ENCODE measurements around the gene ACSF3.

The ACSF3 gene

DNA sequence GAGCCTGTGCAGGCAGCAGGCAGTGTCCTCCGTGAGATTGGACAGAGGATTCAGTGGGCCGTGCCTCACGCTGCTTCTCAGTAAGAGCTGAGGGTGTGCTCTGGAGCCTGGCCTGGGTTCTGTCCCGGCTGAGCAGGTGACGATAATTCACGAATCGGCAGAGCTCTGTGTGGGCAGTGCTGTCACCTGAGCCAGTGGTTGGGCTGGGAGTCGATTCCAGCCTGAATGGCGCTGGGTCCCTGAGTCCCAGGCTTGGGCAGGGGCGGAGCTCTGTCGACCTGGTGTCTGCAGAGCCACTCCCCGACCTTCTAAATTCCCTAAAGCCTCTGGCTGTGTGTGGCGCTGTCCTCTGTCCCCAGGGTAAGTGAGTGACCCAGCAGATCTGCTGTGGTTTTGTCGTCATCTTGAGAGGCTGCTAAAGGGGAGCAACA, 8.4 kb downstream of the ACSF3 start:
- no peak for DNase-seq
- in situ Hi-C loops (cut with HindIII; ENCODE audit: low pct_ligation_motif_present, low pct_unique_long_range_greater_than_20kb, low sequenced_read_pairs) = no loop called here

DNA sequence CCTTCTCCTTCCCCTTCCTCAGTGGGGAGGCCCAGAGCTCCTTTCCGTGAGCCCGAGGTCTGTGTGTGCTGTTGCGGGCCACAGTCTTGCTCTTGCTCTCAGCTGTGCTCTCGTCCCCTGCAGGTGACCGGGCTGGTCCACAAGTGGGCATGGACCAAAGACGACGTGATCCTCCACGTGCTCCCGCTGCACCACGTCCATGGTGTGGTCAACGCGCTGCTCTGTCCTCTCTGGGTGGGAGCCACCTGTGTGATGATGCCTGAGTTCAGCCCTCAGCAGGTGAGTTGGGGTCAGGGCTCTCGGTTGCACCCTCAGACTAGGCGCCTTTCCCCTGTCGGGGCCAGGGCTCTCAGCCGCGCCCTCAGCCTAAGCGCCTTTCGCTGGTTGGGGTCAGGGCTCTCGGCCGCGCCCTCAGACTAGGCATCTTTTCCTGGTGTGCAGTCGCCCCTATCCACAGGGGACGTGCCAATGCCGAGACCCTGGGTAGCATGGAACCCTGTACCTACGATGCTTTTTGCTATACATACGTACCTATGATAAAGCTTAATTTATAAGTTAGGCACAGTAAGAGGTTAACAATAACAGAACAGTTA, 8.9 kb downstream of the ACSF3 start:
- in situ Hi-C loops (cut with HindIII; ENCODE audit: low pct_ligation_motif_present, low pct_unique_long_range_greater_than_20kb, low sequenced_read_pairs) = no loop called here
- DNase-seq = no peak

DNA sequence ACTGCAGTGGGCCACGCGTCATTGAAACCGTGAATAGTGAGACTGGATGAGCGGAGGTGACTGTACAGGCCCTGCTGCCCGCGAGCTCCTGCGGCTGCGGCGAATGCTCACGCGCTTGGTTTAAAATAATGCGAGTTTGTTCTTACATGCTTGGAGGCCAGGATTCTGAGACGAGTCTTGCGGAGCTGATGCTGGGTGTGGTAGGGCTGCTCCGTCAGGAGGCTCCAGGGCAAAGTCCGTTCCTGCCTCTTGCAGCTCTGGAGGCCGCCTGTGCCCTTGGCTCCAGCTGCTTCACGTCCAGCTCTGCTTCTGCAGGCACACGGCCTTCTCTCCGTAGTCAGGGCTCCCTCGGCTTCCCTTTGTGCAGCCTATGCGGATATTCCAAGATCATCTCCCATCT, 9.5 kb downstream of the ACSF3 start:
- no peak for DNase-seq
- in situ Hi-C loops (cut with HindIII; ENCODE audit: low pct_ligation_motif_present, low pct_unique_long_range_greater_than_20kb, low sequenced_read_pairs) = no loop called here

DNA sequence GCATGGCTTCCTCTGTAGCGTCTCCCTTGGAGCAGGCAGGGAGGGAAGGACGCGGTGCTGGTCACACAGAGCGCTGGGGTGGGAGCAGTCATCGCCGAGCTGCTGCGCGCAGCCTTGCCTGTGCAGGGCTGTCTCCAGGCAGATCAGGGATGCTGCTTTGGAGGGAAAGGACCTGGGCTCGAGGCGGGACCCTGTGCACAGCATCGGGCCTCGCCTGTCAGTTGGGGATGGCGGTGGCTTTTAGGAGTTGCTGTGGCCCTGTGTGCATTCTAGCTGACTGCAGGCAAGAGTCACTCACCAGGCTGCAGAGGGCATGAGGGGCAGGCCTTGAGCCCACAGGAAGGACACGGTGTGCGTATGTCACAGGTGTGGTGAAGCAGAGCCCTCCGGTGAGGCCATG, 10.1 kb downstream of the ACSF3 start:
- no peak for DNase-seq
- in situ Hi-C loops (cut with HindIII; ENCODE audit: low pct_ligation_motif_present, low pct_unique_long_range_greater_than_20kb, low sequenced_read_pairs) = no loop called here

DNA sequence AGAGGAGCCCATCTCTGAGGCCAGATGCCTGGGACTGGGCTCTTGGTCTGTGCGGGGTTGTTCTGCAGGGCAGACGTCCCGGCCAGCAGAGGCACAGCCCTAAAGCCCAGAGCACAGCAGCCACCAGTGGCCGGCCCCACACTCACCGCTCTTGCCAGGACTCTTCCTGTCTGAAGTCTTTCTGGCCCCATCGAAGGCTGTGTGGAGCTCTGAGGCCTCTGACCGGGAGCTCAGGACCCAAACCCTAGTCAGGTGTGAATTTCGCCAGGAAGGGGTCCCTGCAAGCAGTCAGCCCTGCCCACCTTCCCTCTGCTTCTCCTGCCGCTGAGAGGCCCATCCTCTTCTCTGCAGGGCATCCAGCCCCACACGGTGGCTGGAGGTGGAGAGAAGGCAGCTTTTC, 10.7 kb downstream of the ACSF3 start:
- no peak for DNase-seq
- in situ Hi-C loops (cut with HindIII; ENCODE audit: low pct_ligation_motif_present, low pct_unique_long_range_greater_than_20kb, low sequenced_read_pairs) = no loop called here

DNA sequence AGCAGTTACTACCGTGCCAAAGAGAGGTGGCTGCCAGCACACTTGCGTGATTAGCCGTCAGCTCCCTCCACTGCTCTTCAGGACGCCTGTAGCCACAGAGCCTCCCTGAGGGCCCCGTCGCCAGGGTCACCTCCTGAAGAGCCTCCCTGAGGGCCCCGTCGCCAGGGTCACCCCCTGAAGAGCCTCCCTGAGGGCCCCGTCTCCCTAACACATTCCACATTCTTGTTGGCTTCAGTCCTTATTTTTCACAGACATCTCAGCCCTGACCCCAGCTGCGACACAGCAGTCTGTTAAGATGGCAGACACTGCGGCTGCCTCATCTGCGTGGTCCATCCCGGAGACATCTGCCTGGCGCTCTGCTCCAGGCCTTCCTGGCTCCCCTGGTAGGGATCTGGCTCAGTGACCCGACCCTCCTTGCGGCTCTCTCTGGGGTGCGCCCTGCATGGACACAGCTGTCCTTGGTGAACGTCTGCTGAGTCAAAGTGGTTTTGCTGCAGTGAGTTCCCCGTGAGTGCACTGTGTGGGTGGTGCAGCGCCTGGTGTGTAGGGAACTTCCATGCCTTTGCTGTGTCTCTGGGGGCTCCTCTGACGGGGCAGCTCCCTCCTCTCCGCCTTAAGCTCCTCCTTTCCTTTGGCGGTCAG, 11.4 kb downstream of the ACSF3 start:
- DNase-seq = no peak
- in situ Hi-C loops (cut with HindIII; ENCODE audit: low pct_ligation_motif_present, low pct_unique_long_range_greater_than_20kb, low sequenced_read_pairs) = no loop called here

DNA sequence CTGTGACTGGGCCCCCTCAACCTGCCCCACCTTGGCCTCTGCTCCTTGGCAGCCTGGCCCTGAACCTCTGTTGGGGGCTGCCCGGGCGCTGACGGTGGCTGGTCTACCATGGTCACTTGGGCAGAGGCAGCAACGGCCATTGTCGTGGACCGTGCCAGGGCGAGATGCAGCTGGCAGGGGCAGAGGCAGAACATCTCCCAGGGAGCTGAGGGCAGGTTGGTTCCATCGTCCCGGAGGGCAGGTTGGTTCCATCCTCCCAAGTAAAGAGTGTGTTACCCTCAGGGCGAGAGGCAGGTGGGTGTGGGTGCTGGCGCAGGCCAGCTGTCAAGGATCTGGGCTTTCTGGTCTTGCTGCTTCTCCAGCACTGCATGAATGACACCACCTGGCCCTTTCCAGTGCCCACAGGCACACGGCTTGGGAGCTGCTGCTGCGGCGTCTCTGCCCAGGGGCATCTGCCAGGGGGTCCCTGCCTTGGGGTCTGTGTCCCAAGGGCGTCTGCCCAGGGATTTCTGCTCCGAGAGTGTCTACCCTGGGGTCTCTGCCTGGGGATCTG, 12.0 kb downstream of the ACSF3 start:
- in situ Hi-C loops (cut with HindIII; ENCODE audit: low pct_ligation_motif_present, low pct_unique_long_range_greater_than_20kb, low sequenced_read_pairs) = no loop called here
- no peak for DNase-seq

DNA sequence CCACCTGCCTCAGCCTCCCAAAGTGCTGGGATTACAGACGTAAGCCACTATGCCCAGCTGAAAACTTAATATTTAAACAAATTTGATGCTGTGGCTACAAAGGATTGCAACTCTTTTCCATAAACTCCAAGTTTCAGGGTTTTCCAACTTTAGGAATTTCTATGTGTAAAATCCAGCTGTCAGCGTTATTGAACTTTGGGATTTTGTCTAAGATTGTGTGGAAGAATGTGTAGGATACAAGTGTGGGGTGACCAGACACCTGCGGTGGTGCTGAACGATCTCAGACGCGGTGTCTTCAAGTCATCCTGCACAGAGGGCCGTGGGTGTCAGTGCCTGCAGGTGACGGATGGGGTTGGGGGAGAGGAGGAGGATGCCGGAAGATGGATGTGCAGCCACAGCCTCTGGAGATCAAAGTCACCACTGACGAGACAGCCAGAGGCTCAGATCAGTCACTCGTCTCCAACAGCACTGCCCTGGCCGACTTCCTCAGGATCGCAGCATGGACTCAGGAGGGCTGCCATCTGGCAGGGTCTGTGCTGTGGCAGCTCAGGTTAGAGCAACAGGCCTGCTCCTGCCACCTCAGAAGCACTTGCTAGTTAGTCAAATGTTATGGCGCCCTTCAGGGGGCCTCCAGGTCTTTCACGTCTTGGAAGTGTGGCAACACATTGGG, 13.0 kb downstream of the ACSF3 start:
- in situ Hi-C loops (cut with HindIII; ENCODE audit: low pct_ligation_motif_present, low pct_unique_long_range_greater_than_20kb, low sequenced_read_pairs) = no loop called here
- DNase-seq = no peak

DNA sequence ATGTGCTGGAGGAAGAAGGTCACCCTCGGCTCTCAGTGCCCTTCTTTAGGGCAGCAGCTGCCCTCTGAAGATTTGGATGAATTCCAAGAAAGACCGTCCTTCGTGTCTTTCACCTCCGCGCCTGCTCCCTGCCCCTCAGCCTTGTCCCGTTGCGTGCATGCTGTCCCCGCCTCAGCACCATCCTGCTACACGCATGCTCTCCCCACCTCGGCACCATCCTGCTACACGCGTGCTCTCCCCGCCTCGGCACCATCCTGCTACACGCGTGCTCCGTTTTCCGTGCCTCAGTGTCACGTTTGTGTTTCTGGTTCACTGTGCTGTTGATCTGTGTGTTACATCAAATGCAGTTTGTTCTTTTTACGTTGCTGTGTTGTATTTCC, 13.5 kb downstream of the ACSF3 start:
- DNase-seq = no peak
- in situ Hi-C loops (cut with HindIII; ENCODE audit: low pct_ligation_motif_present, low pct_unique_long_range_greater_than_20kb, low sequenced_read_pairs) = no loop called here

DNA sequence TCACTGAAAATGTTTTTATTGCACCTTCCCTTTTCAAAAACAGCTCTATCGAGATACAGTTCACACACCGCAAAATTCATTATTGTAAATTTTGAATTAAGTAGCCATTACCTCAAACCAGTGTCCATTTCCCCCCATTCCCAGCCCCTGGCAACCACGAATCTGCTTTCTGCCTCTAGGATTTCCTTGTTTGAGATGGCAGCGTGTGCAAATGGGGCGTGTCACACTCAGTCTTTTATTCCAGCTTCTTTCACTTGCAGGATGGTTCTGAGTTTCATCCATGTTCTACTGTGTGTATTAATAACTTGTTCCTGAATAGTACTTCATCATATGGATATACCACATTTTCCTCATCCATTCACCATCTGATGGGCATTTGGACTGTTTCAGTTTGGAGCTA, 14.8 kb downstream of the ACSF3 start:
- DNase-seq = no peak
- in situ Hi-C loops (cut with HindIII; ENCODE audit: low pct_ligation_motif_present, low pct_unique_long_range_greater_than_20kb, low sequenced_read_pairs) = no loop called here

DNA sequence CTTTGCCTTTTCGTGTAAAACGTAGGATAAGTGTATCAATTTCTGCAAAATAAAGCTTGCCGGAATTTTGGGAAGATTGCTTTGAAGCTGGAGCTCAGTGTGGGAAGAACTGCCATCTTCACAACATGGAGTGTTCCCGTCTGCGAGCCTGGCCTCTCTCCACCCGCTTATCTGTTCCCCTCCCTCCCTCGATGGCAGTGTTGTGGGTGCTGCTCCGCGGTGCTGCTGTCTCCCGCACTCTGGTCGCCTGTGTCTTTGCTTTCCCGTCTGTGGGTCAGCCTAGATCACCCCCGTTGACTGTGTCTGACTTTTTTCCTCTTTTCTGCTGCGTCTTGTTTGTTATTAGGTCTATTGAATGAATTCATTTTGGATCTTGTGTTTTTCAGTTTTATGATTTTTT, 17.0 kb downstream of the ACSF3 start:
- DNase-seq = no peak
- in situ Hi-C loops (cut with HindIII; ENCODE audit: low pct_ligation_motif_present, low pct_unique_long_range_greater_than_20kb, low sequenced_read_pairs) = no loop called here

DNA sequence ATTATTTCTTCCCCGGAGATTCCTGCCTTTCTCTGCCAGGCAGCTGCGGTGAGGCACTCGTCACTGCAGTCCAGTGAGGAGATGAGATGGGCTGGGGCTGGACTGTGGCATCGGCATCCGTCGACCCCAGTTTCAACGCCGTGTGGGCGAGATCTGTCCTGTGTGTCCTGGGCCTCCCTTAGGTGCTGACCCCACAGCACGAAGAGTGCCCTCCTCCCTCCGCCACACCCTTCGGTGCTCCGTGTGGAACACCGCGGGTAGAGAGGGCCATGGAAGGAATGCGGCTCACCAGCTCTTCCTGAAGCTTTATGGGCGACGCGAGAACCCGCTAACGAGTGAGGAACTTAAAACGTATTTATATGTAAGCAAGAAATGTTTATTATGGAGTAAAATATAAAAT, 17.6 kb downstream of the ACSF3 start:
- DNase-seq = no peak
- in situ Hi-C loops (cut with HindIII; ENCODE audit: low pct_ligation_motif_present, low pct_unique_long_range_greater_than_20kb, low sequenced_read_pairs) = no loop called here

DNA sequence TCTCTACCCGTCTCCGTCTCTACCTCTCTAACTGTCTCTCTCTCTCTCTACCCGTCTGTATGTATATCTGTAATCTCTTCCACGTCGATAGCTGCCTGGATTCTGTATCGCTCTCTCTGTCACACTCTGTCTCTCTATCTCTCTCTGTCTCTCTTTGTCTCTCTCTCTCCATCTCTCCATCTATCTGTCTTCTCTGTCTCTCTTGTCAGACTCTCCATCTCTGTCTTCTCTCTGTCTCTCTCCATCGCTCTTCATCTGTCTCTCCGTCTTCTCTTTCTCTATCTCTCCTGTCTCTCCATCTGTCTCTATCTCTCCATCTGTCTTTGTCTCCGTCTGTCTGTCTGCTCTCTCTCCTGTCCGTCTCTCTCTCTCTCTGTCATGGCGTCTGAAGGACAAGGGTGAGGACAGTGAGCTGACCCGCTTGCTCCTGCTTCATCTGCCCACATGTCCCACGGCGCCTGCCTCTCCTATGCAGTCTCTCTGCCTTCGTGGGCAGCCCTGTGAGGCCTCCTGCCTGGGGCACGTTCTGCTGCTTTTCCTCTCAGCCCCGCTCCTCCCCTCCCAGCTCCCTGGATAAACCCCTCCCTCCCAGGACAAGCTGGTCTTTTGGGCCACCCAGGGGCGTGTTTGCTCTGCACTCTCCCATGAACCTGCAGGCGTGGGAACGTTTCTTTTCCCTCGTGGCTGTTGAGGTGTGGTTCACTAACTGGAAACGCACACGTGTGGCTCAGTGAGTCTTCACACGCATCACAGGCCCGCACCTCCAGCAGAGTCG, 18.9 kb downstream of the ACSF3 start:
- in situ Hi-C loops (cut with HindIII; ENCODE audit: low pct_ligation_motif_present, low pct_unique_long_range_greater_than_20kb, low sequenced_read_pairs) = no loop called here
- no peak for DNase-seq

DNA sequence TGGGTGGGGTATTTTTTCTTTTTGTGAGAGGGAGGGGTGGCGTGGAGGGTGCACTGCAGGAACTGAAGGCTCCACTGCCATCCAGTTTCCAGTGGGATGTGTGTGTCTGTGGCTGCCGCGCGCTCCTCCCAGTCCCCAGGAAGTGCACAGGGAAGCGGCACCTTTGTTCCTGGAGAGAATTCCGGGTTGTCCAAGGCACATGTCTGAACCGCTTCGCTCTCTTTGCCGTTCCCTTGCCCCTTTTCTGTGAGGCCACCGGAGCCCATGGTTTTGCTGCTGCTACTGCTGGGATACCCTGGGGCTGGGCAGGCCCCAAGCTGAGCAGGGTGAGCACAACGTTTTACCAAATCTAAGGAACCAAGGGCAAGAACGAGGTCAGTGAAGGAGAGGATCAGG, 19.5 kb downstream of the ACSF3 start:
- in situ Hi-C loops (cut with HindIII; ENCODE audit: low pct_ligation_motif_present, low pct_unique_long_range_greater_than_20kb, low sequenced_read_pairs) = no loop called here
- DNase-seq = no peak

DNA sequence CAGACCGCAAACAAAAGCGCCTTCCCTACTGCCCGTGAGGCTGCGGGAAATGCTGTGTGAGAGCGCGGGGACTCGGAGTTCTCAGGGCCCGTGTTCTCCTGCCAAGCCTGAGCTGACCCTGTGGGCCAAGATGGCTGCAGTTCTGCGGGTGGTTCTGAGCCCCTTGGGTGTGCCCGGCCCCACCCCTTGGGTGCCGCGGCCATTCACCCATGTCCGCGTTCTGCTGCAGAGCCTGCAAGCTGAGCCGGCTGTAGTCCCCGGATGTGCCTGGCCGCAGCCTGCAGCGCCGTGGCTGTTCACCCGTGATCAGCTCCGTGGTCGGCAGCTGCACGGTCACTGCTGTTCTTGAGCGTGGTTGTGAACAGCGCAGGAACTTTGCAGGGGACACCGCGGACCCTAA, 20.0 kb downstream of the ACSF3 start:
- in situ Hi-C loops (cut with HindIII; ENCODE audit: low pct_ligation_motif_present, low pct_unique_long_range_greater_than_20kb, low sequenced_read_pairs) = no loop called here
- no peak for DNase-seq

DNA sequence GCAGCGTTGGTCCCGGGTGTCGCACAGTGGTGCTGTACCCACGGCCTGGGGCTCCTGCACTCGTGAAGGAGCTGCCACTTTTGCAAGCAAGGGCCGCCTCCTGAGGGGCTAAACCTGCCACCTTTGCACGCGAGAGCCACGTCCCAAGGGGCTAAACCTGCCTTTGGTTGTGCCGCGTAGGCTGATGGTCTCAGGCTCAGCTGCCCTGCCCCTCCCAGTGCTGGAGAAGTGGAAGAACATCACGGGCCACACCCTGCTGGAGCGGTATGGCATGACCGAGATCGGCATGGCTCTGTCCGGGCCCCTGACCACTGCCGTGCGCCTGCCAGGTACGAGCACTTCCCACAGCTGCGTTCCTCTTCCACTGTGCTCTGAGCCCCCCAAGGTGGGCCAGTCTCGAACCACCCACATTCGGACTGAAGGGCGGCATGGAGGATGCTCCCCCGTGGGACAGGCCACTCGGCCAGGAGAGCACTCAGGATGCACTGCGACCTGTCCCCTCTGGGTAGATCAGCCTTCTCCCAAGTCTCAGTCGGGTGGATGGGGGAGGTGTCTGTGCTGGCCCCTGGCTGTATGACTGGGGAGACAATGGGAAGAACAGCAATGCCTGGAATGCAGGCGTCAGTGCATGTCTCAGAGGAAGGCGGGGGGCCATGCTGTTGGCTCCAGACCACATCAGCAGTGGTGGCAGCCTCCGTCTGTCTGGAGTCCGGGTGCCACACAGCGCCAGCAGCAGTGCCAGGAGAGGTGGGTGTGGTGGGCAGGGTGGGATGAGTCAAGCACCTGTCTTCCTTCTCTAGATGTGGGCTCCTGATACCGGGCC, 20.7 kb downstream of the ACSF3 start:
- in situ Hi-C loops (cut with HindIII; ENCODE audit: low pct_ligation_motif_present, low pct_unique_long_range_greater_than_20kb, low sequenced_read_pairs) = no loop called here
- DNase-seq = no peak

DNA sequence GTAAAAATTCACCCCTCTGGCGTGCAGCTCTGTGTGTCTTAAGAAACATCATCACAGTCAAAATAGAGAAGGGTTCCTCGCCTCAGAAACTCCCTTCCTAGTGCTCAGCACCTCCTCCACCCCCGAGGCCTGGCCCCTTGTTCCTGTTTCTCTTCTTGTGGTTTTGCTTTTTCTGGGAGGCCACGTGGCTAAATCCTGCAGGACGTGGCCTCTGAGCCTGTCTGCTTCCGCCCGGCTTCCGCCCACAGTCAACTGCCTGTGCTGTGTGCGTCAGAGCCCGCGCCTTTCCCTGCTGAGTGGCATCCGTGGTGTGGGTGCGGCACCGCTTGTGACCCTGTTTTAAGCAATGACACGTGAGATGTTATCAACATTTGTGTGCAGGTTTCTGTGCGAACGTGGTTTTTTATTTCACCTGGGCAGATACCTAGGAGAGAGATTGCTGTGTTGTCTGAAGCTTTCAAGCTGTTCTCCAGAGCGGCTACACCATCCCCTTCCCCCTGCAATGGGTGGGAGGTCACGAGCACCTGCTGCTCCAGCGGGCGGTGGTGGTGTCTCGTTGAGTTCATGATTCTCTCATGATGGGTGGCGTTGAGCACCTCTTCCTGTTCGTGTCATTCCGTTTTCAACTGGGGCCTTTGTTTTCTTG, 21.7 kb downstream of the ACSF3 start:
- in situ Hi-C loops (cut with HindIII; ENCODE audit: low pct_ligation_motif_present, low pct_unique_long_range_greater_than_20kb, low sequenced_read_pairs) = no loop called here
- no peak for DNase-seq
